GM18867 (cell line): ENCODE results near the gene FCN1.
"Not testable (repeated sequence)": the region's sequence is repeated elsewhere in the genome, so short reads cannot be mapped to it uniquely, and the experiment has no call there.

Experiments
- ATAC-seq: cut with Tn5 transposase; IDR thresholded peaks from one replicate; pipeline ENCODE4 v1.9.1; 2021; ENCODE audit warnings: mild to moderate bottlenecking, moderate library complexity; ENCODE audit not compliant: unreplicated experiment

Gene FCN1

DNA sequence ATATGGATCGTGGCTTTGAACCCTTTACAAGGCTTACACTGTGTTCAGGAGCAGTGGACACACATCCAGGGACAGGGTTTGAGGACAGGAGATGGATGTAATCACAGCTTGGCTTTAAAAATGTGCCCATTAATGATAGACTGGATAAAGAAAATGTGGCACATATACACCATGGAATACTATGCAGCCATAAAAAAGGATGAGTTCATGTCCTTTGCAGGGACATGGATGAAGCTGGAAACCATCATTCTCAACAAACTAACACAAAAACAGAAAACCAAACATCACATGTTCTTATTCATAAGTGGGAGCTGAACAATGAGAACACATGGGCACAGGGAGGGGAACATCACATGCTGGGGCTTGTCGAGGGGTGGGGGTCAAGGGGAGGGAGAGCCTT, 60.3 kb downstream of the FCN1 start:
- not testable (repeated sequence) for ATAC-seq

GRCh38 chr9:134855900-134856377, 61.8 kb downstream of the FCN1 start:
- ATAC-seq, result no peak
